Stimulated activated CD8-positive, alpha-beta memory T cell treated with anti-CD3 and anti-CD28 coated beads, Interleukin-7, amount 100 ng/mL, for 48 hours (primary cell): ENCODE measurements around the gene MYCBP.
"Not testable (repeated sequence)": the region's sequence is repeated elsewhere in the genome, so short reads cannot be mapped to it uniquely, and the experiment has no call there.

Experiments
- DNase-seq, 2 donors: peaks; one replicate each; pipeline ENCODE4 v3.0.0-alpha.2; 2020; ENCODE audit warnings: low read depth in 1 of 2; ENCODE audit errors: extremely low read depth in 1 of 2

MYCBP gene

DNA sequence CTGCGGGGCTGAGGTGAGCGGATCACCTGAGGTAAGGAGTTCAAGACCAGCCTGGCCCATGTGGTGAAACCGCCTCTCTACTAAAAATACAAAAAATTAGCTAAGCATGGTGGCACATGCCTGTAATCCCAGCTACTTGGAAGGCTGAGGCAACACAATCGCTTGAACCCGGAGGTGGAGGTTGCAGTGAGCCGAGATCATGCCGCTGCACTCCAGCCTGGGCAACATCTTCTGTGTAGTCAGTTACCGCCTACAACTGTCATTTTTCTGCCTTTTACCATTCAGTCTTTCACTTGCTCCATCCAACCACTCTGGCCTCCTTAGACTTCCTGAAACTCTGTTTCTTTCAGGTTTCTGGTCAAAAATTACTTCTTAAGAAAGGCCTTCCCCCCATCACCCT, 2.2 kb downstream of the MYCBP start:
- no peak for DNase-seq

DNA sequence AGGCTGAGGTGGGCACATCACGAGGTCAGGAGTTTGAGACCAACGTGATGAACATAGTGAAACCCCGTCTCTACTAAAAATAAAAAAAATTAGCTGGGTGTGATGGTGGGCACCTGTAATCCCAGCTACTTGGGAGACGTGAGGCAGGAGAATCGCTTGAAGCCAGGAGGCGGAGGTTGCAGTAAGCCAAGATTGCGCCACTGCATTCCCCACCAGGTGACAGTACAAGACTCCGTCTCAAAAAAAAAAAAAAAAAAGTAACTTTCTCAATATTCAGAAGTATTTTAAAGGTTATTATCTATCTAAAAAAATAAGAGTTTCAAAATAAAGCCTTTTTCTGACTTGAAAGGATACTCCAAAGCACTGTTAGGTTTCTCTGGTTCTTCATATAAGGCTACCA, 5.9 kb downstream of the MYCBP start:
- no peak for DNase-seq

GRCh38 chr1:38865112-38865715, 7.9 kb downstream of the MYCBP start:
- no peak for DNase-seq

GRCh38 chr1:38860454-38860795, 12.7 kb downstream of the MYCBP start:
- DNase-seq = no peak

DNA sequence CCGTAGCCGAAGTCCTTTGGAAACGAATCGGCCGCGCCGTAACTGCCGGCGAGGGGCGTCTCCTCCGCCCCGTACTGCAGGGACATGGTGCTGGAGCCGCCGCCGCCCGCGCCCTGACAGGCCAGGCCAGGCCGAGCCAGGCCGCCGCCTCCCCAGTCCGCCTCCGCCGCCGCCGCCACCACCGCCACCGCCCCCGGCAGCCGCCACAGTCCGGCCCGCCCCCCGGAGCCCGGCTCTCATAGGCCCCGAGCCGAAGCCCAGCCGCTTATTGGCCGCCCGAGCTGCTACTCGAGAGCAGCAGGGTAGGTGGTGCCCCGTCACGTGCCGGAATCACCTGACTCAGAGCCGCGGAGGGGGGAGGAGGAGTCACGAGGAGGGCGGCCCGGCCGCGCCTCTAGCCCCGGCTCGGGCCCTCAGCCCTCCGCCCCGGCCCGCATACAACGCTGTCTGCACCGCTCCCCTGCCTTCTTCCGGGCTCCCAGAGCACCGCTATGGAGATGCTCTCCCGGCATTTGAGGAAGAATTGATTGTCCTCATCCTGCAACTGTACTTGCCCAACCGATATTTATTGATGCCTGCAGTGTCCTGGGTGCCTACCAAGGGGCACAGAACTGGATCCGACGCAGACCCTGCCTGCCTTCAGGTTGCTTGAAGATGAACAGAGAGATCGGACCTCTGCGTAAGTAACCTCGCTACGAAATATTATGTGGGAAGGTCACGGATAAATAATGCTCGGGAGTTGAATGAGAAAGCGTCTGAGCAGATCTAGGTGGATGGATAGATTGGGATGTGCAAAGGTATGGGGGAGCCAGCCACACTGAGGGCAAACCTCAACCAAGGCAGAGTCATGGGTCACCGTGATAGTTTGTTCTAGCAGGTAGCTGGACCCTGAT, 13.3 kb downstream of the MYCBP start, which contains the start of gene RRAGC:
Gene RRAGC (minus strand): TSS at position 212 of the 893 bp plus-strand sequence. CDS start 126 bp downstream, at position 86.
- DNase-seq = peak; percentile 96 to 99

GRCh38 chr1:38858833-38859560, 14.2 kb downstream of the MYCBP start:
- no peak for DNase-seq

- DNase-seq = no peak
These were observed 20.4 kb downstream of the MYCBP start for GRCh38 chr1:38852780-38853179.

DNA sequence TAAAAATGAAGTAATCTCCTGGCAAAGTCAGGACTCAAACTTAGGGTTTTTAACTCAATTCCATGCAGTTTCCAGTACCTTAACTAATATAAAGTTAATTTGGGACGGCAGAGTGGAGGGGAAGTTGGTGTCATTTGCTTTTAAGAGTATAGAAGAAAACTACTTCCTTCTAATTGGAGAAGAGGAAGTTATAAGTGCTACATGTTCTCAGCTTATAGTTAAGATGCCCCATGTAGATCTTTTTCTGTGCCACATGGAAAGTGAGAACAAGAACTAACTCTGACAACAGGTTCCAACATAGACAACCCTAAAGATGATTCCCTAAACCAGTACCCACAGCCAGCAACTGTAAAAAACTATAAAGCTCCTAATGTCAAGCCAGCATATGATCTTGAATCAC, 25.1 kb downstream of the MYCBP start:
- no peak for DNase-seq

GRCh38 chr1:38846210-38846609, 26.9 kb downstream of the MYCBP start:
- DNase-seq = no peak

GRCh38 chr1:38845088-38845487, 28.1 kb downstream of the MYCBP start:
- not testable (repeated sequence) for DNase-seq

- DNase-seq = no peak
These were observed 32.9 kb downstream of the MYCBP start for GRCh38 chr1:38840281-38840680.

- no peak for DNase-seq
These were observed 33.8 kb downstream of the MYCBP start for GRCh38 chr1:38839363-38839762.

DNA sequence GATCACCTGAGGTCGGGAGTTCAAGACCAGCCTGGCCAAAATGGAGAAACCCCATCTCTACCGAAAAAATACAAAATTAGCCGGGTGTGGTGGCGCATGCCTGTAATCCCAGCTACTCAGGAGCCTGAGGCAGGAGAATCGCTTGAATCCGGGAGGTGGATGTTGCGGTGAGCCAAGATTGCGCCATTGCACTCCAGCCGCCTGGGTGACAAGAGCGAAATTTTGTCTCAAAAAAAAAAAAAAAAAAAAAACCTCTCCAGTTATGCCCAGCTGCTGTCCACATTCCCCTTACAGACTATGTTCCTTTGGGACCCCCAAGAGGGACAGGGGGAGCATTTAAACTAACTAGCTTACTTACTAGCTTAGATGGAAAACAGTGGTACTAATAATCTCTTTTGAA, 36.8 kb downstream of the MYCBP start:
- not testable (repeated sequence) for DNase-seq

GRCh38 chr1:38834937-38835827, 38.0 kb downstream of the MYCBP start:
- DNase-seq = peak in 1 of 2 donors; percentile 18

DNA sequence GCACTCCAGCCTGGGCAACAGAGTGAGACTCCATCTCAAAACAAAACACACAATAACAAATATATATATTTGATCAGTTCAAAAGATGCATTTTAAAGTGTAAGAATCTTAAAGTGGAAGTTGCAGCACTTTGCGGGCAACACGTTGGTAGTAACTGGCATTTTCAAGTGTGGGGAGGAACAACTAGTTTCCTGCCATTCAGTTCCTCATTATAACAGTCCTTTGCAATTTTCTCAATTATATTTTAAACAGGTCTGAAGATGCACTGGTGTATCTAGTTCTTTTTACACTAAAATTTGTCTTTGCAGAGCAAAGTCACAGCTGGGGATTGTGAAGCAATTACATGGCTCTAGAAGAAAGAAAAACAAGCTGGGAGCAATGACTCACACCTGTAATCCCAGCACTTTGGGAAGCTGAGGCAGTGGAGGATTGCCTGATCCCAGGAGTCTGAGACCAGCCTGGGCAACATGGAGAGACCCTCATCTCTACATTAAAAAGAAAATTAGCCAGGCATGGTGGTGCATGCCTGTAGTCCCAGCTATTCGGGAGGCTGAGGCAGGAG, 38.8 kb downstream of the MYCBP start:
- no peak for DNase-seq

DNA sequence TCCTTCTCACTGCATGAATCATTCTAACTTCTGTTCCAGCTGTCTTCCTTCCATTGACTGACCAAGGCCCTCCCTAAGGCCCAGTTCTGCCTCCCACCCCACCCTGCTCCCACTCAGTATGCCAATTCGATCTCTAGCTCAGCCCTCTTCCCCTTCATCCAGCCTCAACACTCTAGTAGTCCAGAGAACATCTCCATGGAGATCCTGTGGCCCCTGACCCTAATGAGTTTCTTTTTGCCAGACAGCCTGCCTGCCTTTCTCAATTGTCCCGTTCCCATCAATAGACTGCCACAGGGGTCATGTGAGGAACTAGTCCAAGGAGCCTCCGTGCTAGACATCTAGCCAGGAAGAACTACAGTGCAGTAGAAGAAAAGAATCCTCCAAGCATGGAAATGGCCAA, 40.0 kb downstream of the MYCBP start:
- no peak for DNase-seq

DNA sequence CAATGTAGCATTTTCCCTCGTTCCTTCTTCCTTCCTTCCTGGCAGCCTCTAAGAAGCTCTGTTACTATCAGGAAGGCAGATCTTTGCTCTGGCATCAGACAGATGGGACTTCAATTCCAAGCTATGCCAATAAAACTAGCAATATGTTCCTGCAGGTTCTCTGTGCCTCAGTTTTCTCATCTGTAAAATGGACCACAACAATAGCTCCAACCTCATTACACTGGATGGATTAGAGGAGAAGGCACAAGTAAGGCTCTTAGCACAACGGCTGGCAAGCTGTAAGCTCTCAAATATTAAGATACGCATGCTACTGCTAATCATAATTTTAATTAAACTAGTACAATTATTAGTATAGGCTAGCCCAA, 40.8 kb downstream of the MYCBP start:
- DNase-seq = no peak

DNA sequence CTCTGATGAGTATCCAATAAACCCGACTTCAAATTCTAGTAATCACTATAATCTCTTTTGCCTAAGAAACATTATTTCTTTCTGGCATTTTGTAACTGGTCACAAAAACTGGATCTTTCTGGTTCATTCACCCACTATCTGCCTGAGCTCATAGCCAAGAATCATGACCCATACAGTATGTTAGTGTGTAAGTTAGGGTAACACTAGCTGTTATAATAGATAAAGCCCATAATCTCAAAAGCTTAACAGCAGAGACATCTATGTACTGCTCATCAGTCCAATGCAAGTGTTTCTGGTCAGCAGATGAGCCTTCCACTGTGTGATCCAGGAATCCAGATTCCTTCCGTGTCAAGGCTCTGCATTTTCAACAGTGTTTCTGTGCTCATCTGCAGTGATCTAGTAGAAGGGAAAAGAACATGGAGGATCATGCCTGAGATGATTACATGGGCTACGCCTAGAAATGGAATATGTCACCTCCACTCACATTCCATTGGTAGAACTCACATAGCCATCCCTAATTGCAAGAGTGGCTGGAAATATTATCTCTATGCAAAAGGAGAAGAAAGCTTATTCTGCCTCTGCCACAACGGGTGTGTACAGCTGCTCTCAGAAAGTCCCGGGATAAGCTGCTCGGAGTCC, 41.3 kb downstream of the MYCBP start:
- DNase-seq = no peak

- no peak for DNase-seq
These were observed 43.8 kb downstream of the MYCBP start for GRCh38 chr1:38829368-38829767.

DNA sequence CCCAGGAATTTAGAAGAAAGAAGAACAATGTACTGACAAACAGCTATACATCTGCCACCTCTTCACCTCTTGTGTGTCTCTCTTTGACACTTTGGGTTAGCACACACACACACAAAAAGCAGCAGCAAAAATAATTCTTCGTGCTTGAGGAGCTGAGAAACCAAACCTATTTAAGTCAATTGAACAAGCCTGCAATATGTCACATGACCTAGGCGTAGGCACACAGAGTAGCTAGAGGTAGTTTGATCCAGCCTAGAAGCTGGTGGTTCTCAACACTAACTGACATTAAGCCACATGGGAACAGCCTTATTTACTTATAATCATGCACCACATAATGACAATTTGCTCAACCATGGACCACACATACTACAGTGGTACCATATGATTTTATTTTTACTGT, 45.8 kb downstream of the MYCBP start:
- no peak for DNase-seq
